ENCODE results near the gene SGSH.

DNA sequence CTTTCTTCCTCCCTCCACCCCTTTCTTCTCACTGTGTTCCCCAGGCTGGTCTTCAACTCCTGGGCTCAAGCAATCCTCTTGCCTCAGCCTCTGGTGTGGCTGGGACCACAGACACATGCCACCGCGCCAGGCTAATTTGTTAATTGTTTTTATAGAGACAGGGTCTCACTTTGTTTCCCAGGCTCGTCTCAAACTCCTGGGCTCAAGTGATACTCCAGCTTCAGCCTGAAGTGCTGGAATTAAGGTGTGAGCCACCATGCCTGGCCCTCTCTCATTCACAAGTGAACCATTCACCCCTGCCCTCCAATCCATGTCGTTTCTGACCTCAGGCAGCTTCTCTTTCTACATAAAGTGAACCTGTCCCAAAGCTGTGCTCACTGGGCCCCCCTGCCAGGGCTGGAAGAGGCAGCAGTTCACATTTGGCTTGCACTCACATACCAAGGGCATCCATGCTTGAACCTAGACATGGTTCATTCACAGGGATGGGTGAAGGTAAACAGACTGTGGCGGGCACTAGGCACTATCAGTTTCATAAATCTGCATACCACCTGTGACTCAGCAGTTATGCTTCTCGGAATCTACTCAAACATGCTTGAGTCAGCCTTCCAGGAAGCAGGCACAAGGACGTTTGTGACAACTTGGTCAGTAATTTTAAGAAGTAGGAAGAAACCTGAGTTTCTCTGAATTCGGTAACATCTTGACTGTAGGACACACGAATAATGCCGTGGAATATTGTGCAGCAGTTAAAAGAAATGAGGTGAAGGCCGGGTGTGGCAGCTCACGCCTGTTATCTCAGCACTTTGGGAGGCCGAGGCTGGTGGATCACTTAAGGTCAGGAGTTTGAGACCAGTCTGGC lies 34.5 kb upstream of the SGSH start:
- TF ChIP-seq EP300 (IDR thresholded peaks at IDR 0.05) (peak; percentile 13), POLR2A (IDR thresholded peaks at IDR 0.05) (no peak)
- TF ChIP-seq, protein P1, sequence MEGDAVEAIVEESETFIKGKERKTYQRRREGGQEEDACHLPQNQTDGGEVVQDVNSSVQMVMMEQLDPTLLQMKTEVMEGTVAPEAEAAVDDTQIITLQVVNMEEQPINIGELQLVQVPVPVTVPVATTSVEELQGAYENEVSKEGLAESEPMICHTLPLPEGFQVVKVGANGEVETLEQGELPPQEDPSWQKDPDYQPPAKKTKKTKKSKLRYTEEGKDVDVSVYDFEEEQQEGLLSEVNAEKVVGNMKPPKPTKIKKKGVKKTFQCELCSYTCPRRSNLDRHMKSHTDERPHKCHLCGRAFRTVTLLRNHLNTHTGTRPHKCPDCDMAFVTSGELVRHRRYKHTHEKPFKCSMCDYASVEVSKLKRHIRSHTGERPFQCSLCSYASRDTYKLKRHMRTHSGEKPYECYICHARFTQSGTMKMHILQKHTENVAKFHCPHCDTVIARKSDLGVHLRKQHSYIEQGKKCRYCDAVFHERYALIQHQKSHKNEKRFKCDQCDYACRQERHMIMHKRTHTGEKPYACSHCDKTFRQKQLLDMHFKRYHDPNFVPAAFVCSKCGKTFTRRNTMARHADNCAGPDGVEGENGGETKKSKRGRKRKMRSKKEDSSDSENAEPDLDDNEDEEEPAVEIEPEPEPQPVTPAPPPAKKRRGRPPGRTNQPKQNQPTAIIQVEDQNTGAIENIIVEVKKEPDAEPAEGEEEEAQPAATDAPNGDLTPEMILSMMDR (IDR thresholded peaks at IDR 0.05): no peak

Data from suprapubic skin (tissue), 3 donors.